HepG2 (cell line): ENCODE data around the gene PPP1CA. TPM values are rescaled to one million over a fixed set of nuclear protein-coding genes. Genes with fewer than 3 reads are reported as not detected.
A peak's percentile ranks its signal among the peaks of the same experiment; 100 is the strongest.

Experiments used
- ATAC-seq: fragments of 200-7000 bp; cut with Tn5 transposase; 3 replicates; pipeline ENCODE4 v1.9.1; 2020; ENCODE audit warnings: mild to moderate bottlenecking, moderate library complexity
- BruUV-seq: library from RNA; stranded (reverse); fragments of 400-500 nt; replicated peaks from 2 replicates; lab custom pipeline; 2021; lab: Mats Ljungman, UMichigan
- CTCF ChIA-PET: fragments of 300-600 bp; formaldehyde crosslinking; extraction: SDS; loops from one replicate; lab custom pipeline; 2021; ENCODE audit warnings: low total read pairs, inconsistent platforms, low intra/inter-chr PET ratio; lab: Yijun Ruan, JAX
- POLR2A ChIA-PET: fragments of 350-600 bp; sonication (Branson Sonifier 250); formaldehyde crosslinking; loops from one replicate; lab custom pipeline; 2020; ENCODE audit warnings: antibody characterized with exemption, inconsistent platforms; lab: Yijun Ruan, JAX
- DNase-seq: peaks from one replicate; pipeline ENCODE4 v3.0.0-alpha.2; 2015; ENCODE audit warnings: low spot score
- FAIRE-seq: peaks from 3 replicates; lab custom pipeline; 2011; peaks lifted over from hg19 to GRCh38; lab: Jason Lieb, UNC
- H2AFZ ChIP-seq: one replicate; pipeline ENCODE4 v1.6.1; 2011; ENCODE audit warnings: low read length, inconsistent platforms
- H3K27ac ChIP-seq: fragments of 300-600 bp; 3 replicates; pipeline ENCODE4 v1.8.0; 2011; ENCODE audit warnings: mixed run types, mild to moderate bottlenecking, mixed read lengths, low read length, inconsistent platforms; ENCODE audit not compliant: insufficient read depth; ENCODE audit errors: extremely low read length
- H3K27me3 ChIP-seq, 2 experiments: fragments of 200-600 bp in 1 of 2; 2 replicates in 1 of 2; 3 replicates in 1 of 2; pipeline versions ENCODE4 v1.6.0 to v1.8.0; 2011; ENCODE audit warnings: low read length in 2 of 2, mild to moderate bottlenecking in 2 of 2, moderate library complexity in 2 of 2, inconsistent platforms in 1 of 2; ENCODE audit not compliant: insufficient read depth in 2 of 2, control insufficient read depth in 1 of 2
- H3K36me3 ChIP-seq, 2 experiments: fragments of 200-600 bp in 1 of 2; replicated peaks in 1 of 2; 2 replicates in 1 of 2; 3 replicates in 1 of 2; pipeline versions ENCODE4 v1.5.1 to v1.8.0; 2011; ENCODE audit warnings: low read length in 2 of 2, inconsistent platforms in 1 of 2; ENCODE audit not compliant: insufficient read depth in 2 of 2, control insufficient read depth in 1 of 2
- H3K4me1 ChIP-seq: 2 replicates; pipeline ENCODE4 v1.5.1; 2012; ENCODE audit warnings: low read length, inconsistent platforms; ENCODE audit not compliant: insufficient read depth
- H3K4me2 ChIP-seq: 2 replicates; pipeline ENCODE4 v1.6.0; 2011; ENCODE audit warnings: low read depth, low read length, inconsistent platforms
- H3K4me3 ChIP-seq, 3 experiments: fragments of 200-600 bp in 1 of 3; sonication (generic), shearing (Covaris generic) in 1 of 3; replicated peaks in 1 of 3; 2 replicates each; pipeline ENCODE4 v1.5.1; 2011 to 2016; ENCODE audit warnings: low read length in 3 of 3, inconsistent platforms in 2 of 3, low read depth in 2 of 3, mild to moderate bottlenecking in 2 of 3, control low read depth in 1 of 3, mixed read lengths in 1 of 3; ENCODE audit not compliant: insufficient read depth in 1 of 3
- H3K79me2 ChIP-seq: one replicate; pipeline ENCODE4 v1.6.1; 2011; ENCODE audit warnings: low read length, inconsistent platforms; ENCODE audit not compliant: insufficient read depth
- H3K9ac ChIP-seq: 2 replicates; pipeline ENCODE4 v1.6.0; 2011; ENCODE audit warnings: mild to moderate bottlenecking, low read depth, low read length, inconsistent platforms; ENCODE audit not compliant: insufficient read depth
- H3K9me3 ChIP-seq: 2 replicates; pipeline ENCODE4 v1.5.1; 2012; ENCODE audit warnings: mild to moderate bottlenecking, low read length
- H4K20me1 ChIP-seq: 2 replicates; pipeline ENCODE4 v1.6.0; 2011; ENCODE audit warnings: inconsistent platforms, mild to moderate bottlenecking, low read length, moderate library complexity; ENCODE audit not compliant: insufficient read depth
- HNRNPL ChIP-seq: fragments of 200-400 bp; formaldehyde crosslinking; IDR thresholded peaks from 2 replicates; pipeline ENCODE4 v1.6.1; 2017; ENCODE audit warnings: mild to moderate bottlenecking, low read depth, low read length
- ISL2 ChIP-seq: sonication (generic); formaldehyde crosslinking; IDR thresholded peaks from 2 replicates; pipeline ENCODE4 v1.5.0; 2020; ENCODE audit warnings: missing genetic modification reagents
- KDM2A ChIP-seq: sonication (generic); formaldehyde crosslinking; IDR thresholded peaks from 2 replicates; pipeline ENCODE4 v1.4.0; 2020; ENCODE audit warnings: low read depth, missing genetic modification reagents, borderline replicate concordance
- KLF16 ChIP-seq, 2 experiments: sonication (generic) in 1 of 2; formaldehyde crosslinking in 1 of 2; IDR thresholded peaks; 2 replicates each; pipeline versions ENCODE4 v1.6.1 to v1.8.0; 2016 to 2023; ENCODE audit warnings: missing genetic modification reagents in 2 of 2, missing compliant biosample characterization in 1 of 2
- POLR2G ChIP-seq: fragments of 200-400 bp; formaldehyde crosslinking; IDR thresholded peaks from 2 replicates; pipeline ENCODE4 v1.6.1; 2018; ENCODE audit warnings: mild to moderate bottlenecking, low read depth, low read length, moderate library complexity
- TCF12 ChIP-seq, 2 experiments: fragments of 450-650 bp in 1 of 2; sonication (generic) in 1 of 2; formaldehyde crosslinking in 1 of 2; IDR thresholded peaks; 2 replicates each; pipeline versions ENCODE4 v1.6.1 to v1.8.0; 2017 to 2022; ENCODE audit warnings: antibody characterized with exemption in 1 of 2, mild to moderate bottlenecking in 1 of 2, missing genetic modification reagents in 1 of 2, moderate library complexity in 1 of 2
- THYN1 ChIP-seq: sonication (generic); formaldehyde crosslinking; IDR thresholded peaks from 2 replicates; pipeline ENCODE4 v1.8.1; 2023; ENCODE audit warnings: low read depth, mild to moderate bottlenecking, moderate library complexity, missing genetic modification reagents, borderline replicate concordance
- ZNF121 ChIP-seq: sonication (generic); formaldehyde crosslinking; IDR thresholded peaks from 2 replicates; pipeline ENCODE4 v1.5.0; 2020; ENCODE audit warnings: mild to moderate bottlenecking, missing genetic modification reagents
- ZNF629 ChIP-seq: sonication (generic); formaldehyde crosslinking; conservative IDR thresholded peaks from 2 replicates; pipeline ENCODE4 v1.5.0; 2020; ENCODE audit warnings: missing genetic modification reagents
- WGBS: methylation state at CpG from one replicate; pipeline ENCODE4 v1.1.6; 2017; ENCODE audit warnings: low lambda C conversion rate; 5-methylcytosine and 5-hydroxymethylcytosine counted together
- in situ Hi-C: cut with HindIII; loops from 2 replicates; pipeline ENCODE4 v1.10.0; 2017; ENCODE audit warnings: low pct_unique_long_range_greater_than_20kb; ENCODE audit not compliant: extremely low pct_ligation_motif_present
- intact Hi-C: fragments of 100-400 bp; cut with micrococcal nuclease; formaldehyde crosslinking; loops from one replicate; pipeline ENCODE4 v1.10.0; 2022; ENCODE audit not compliant: unreplicated experiment
- polyA plus RNA-seq, 8 experiments: library from polyadenylated mRNA; depleted of rRNA in 3 of 8; stranded (reverse) in 7 of 8; unstranded in 1 of 8; fragments of >200 nt; fragmentation: Illumina TruSeq in 4 of 8; extraction: Trizol in 4 of 8; gene quantifications; 2 replicates each; pipeline versions ENCODE4 v1.2.1 to v1.2.3, GENCODE V29; 2011 to 2016; ENCODE audit warnings: low read depth in 4 of 8, missing spikeins in 1 of 8, mixed read lengths in 1 of 8; ENCODE audit not compliant: insufficient read depth in 1 of 8
- total RNA-seq, 5 experiments: library from RNA; depleted of rRNA; stranded (reverse); fragments of >200 nt; fragmentation: Illumina TruSeq; extraction: Trizol; gene quantifications; 2 replicates each; pipeline ENCODE4 v1.2.3, GENCODE V29; 2016; ENCODE audit warnings: low read depth in 1 of 5

PPP1CA gene
- total and polyA plus RNA-seq, 2 of the 13 experiments (the other 11 are each of a cell fraction or from before 2014, with no cell fraction given), result 149 to 170 TPM

GRCh38 chr11:67445515-67445914 lies 43.9 kb upstream of the PPP1CA start:
- Histone ChIP-seq H3K36me3 (peaks cover 0 to 3% of the 10 kb centered on the region in 2 experiments; a peak in 2 of 5 replicates), H2AFZ (no peak overlapping the region), H3K27ac (no peak overlapping the region), H3K4me1 (peaks cover 35% of the 10 kb centered on the region), H3K4me3 (no peak overlapping the region), H3K4me2 (no peak overlapping the region), H3K9me3 (no peaks in the 10 kb centered on the region), H4K20me1 (no peaks in the 10 kb centered on the region), H3K27me3 (peaks cover 2 to 11% of the 10 kb centered on the region in 2 experiments; a peak in 2 of 5 replicates), H3K9ac (no peak overlapping the region), H3K79me2 (peaks cover 3% of the 10 kb centered on the region)
- intact Hi-C loops, result no loop called here
- ATAC-seq, result no peak
- POLR2A ChIA-PET, result interaction anchor here (2.2 kb wide), 1 partner anchor 10 kb away, joined by 5 read pairs; no protein-coding TSS in a partner anchor
- BruUV-seq, result no TSS peak
- TF ChIP-seq THYN1 (CRISPR knock-in tag), result no peak
- peak; percentile 66; the same call in 1 of the 2 replicates for TF ChIP-seq ZNF121 (CRISPR knock-in tag)
- TF ChIP-seq TCF12 (IDR thresholded peaks at IDR 0.05), result no peak
- no peak for TF ChIP-seq TCF12 (CRISPR knock-in tag; IDR thresholded peaks at IDR 0.05)
- in situ Hi-C loops, result no loop called here
- DNase-seq, result no peak
- FAIRE-seq, result no peak
- 90% methylated on average over 5 of the region's 5 CpGs for WGBS
- CTCF ChIA-PET, result no interaction called here

GRCh38 chr11:67442504-67443404 lies 41.1 kb upstream of the PPP1CA start:
- peak overlapping the region; percentile 84 to 97 (median 92) for H3K4me3 ChIP-seq
- BruUV-seq, result no TSS peak
- peak overlapping the region; percentile 87 for H3K4me2 ChIP-seq
- H3K36me3 ChIP-seq, result peaks cover 0 to 4% of the 10 kb centered on the region in 2 experiments; a peak in 2 of 5 replicates
- no peak for FAIRE-seq
- H3K27ac ChIP-seq, result peak overlapping the region; percentile 63
- no peak for DNase-seq
- in situ Hi-C loops, result no loop called here
- ChIA-PET CTCF (no interaction called here), POLR2A (interaction anchor here (0.6 to 1.4 kb wide), 6 partner anchors 9 to 51 kb away, joined by 3 to 10 read pairs (median 4); partner anchors contain the start of genes GPR152, PPP1CA, RAD9A and RPS6KB2)
- H3K27me3 ChIP-seq, result peaks cover 0 to 1% of the 10 kb centered on the region in 2 experiments; a peak in 1 of 5 replicates
- peaks cover 3% of the 10 kb centered on the region for H3K79me2 ChIP-seq
- TF ChIP-seq ZNF629 (CRISPR knock-in tag) (peak; percentile 80), HNRNPL (no peak), ISL2 (CRISPR knock-in tag) (0 out of 2 replicates have a peak, but pooled peaks have one; percentile 28), POLR2G (0 out of 2 replicates have a peak, but pooled peaks have one; percentile 31), KLF16 (CRISPR knock-in tag; IDR thresholded peaks at IDR 0.05) (no peak), KDM2A (peak; percentile 29; the same call in 1 of the 2 replicates)
- TF ChIP-seq, all 625 proteins: peak for 4
- Histone ChIP-seq H2AFZ (no peak overlapping the region), H3K4me1 (peaks cover 27% of the 10 kb centered on the region), H3K9me3 (no peaks in the 10 kb centered on the region), H3K9ac (peak overlapping the region; percentile 83), H4K20me1 (no peaks in the 10 kb centered on the region)
- intact Hi-C loops, result loop anchor here (2.0 kb wide), 1 partner anchor 14 kb away; the partner anchor contains the start of gene RPS6KB2
- peak; percentile 29 for ATAC-seq
- WGBS, result 4% methylated on average over 14 of the region's 45 CpGs
